ENCODE results near the gene PACSIN2.

DNA sequence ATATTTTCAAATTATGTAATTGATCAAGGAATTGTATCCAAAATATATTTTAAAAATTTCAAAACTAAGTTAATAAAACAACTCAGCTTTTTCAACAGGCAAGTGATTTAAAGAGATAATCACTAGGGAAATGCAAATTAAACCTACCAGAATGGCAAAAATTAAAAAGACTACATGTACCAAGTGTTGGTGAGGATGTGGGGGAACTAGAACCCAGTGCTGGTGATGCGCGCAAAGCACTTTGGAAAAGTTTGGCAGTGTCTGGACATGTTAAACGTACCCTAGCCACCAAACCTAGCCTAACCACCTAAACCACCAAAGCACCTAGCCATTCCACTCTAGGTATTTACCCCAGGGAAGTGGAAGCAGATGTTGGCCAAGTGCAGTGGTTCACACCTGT is 22.9 kb downstream of the PACSIN2 start:
- no peak for TF ChIP-seq POLR2A (IDR thresholded peaks at IDR 0.05)
- TF ChIP-seq CTCF (IDR thresholded peaks at IDR 0.05), result no peak

Data from gastroesophageal sphincter (tissue), 3 donors.